Measurements from ENCODE around the gene TCHP. TPM values are rescaled to one million over a fixed set of nuclear protein-coding genes. Genes with fewer than 3 reads are reported as not detected.

TCHP gene
- total and polyA plus RNA-seq, 2 experiments from 2014 or later: 3.1 to 6.2 TPM

- Mint-ChIP-seq H3K27ac (no peak overlapping the region), H3K9me3 (no peaks in the 10 kb centered on the region), H3K27me3 (ENCODE audit: insufficient read depth, low read depth, poor library complexity) (peaks cover 2% of the 10 kb centered on the region), H3K4me3 (no peak overlapping the region), H3K4me1 (no peaks in the 10 kb centered on the region), H3K36me3 (ENCODE audit: low read depth) (peaks cover 23% of the 10 kb centered on the region)
- Histone ChIP-seq H3K79me2 (replicated peaks; ENCODE audit: insufficient read depth) (no peaks in the 10 kb centered on the region), H3K4me1 (ENCODE audit: insufficient read depth) (no peaks in the 10 kb centered on the region), H3K36me3 (ENCODE audit: insufficient read depth) (no peaks in the 10 kb centered on the region; the same call in 1 of the 2 replicates), H3K27me3 (ENCODE audit: insufficient read depth) (no peaks in the 10 kb centered on the region), H3K4me2 (no peak overlapping the region), H3F3A (replicated peaks; ENCODE audit: low read depth) (no peaks in the 10 kb centered on the region), H3K9me2 (ENCODE audit: insufficient read depth) (no peaks in the 10 kb centered on the region), H3K27ac (ENCODE audit: low read depth) (no peak overlapping the region), H2AFZ (no peak overlapping the region), H3K4me3 (no peak overlapping the region), H4K20me1 (replicated peaks; ENCODE audit: insufficient read depth) (no peaks in the 10 kb centered on the region)
- ATAC-seq: no peak
- no peak for TF ChIP-seq JUNB (IDR thresholded peaks at IDR 0.05; ENCODE audit: unreplicated experiment)
- no peak for TF ChIP-seq EZH2phosphoT487 (IDR thresholded peaks at IDR 0.05; ENCODE audit: unreplicated experiment)
- no peak for TF ChIP-seq ZNF331 (CRISPR knock-in tag; IDR thresholded peaks at IDR 0.05; ENCODE audit: low read depth)
- no peak for TF ChIP-seq EZH2 (IDR thresholded peaks at IDR 0.05; ENCODE audit: low read depth, unreplicated experiment)
- no peak for TF ChIP-seq STAT1 (IDR thresholded peaks at IDR 0.05; ENCODE audit: unreplicated experiment)
- TF ChIP-seq ZNF462 (CRISPR knock-in tag; IDR thresholded peaks at IDR 0.05): no peak
- TF ChIP-seq ZNF114 (CRISPR knock-in tag; IDR thresholded peaks at IDR 0.05): no peak
- TF ChIP-seq ETS1 (IDR thresholded peaks at IDR 0.05): no peak
- no peak for TF ChIP-seq CTCF (conservative IDR thresholded peaks at IDR 0.05; ENCODE audit: low read depth in 2 of 2)
- TF ChIP-seq REST (IDR thresholded peaks at IDR 0.05; ENCODE audit: unreplicated experiment): no peak
- no peak for TF ChIP-seq NANOG (IDR thresholded peaks at IDR 0.05; ENCODE audit: borderline replicate concordance)
- TF ChIP-seq CREB1 (CRISPR knock-in tag; IDR thresholded peaks at IDR 0.05; ENCODE audit: low read depth): no peak
- no peak for DNase-seq (ENCODE audit: low spot score)
Measured at GRCh38 chr12:109961201-109961600, 61.1 kb downstream of the TCHP start.
